Measurements from ENCODE around the gene RASGRP4. TPM values are rescaled to one million over a fixed set of nuclear protein-coding genes. Genes with fewer than 3 reads are reported as not detected.
"Not testable (repeated sequence)": the region's sequence is repeated elsewhere in the genome, so short reads cannot be mapped to it uniquely, and the experiment has no call there.

Gene RASGRP4
- total RNA-seq, 1 donor: 19.3 TPM

GRCh38 chr19:38434549-38435051 is 8.6 kb upstream of the RASGRP4 start:
- H3K27me3 ChIP-seq (ENCODE audit: insufficient read depth, low read length): peaks cover 10% of the 10 kb centered on the region

GRCh38 chr19:38433268-38433733 is 7.3 kb upstream of the RASGRP4 start, which contains the start of gene RYR1:
Gene RYR1 (plus strand): TSS chr19:38433691. CDS start chr19:38433830, 139 bp downstream.
- Histone ChIP-seq H3K27me3 (ENCODE audit: insufficient read depth, low read length) (peaks cover 10% of the 10 kb centered on the region), H3K9me3 (ENCODE audit: low read depth, low read length) (no peaks in the 10 kb centered on the region), H3K4me1 (ENCODE audit: insufficient read depth, low read length) (peaks cover 14% of the 10 kb centered on the region), H3K4me3 (ENCODE audit: low read length) (no peak within 1 kb of the TSS)

More at GRCh38 chr19:38434549-38435051, 8.6 kb upstream of the RASGRP4 start:
- no peak overlapping the region for H3K4me3 ChIP-seq (ENCODE audit: low read length)
- no peaks in the 10 kb centered on the region for H3K9me3 ChIP-seq (ENCODE audit: low read depth, low read length)
- H3K4me1 ChIP-seq (ENCODE audit: insufficient read depth, low read length): peaks cover 14% of the 10 kb centered on the region

- peaks cover 17% of the 10 kb centered on the region for H3K4me1 ChIP-seq (ENCODE audit: insufficient read depth, low read length)
- no peak overlapping the region for H3K4me3 ChIP-seq (ENCODE audit: low read length)
- H3K9me3 ChIP-seq (ENCODE audit: low read depth, low read length): no peaks in the 10 kb centered on the region
- H3K27me3 ChIP-seq (ENCODE audit: insufficient read depth, low read length): peaks cover 10% of the 10 kb centered on the region
Measured at GRCh38 chr19:38430931-38431330, 4.9 kb upstream of the RASGRP4 start.

GRCh38 chr19:38429811-38430156 is 3.8 kb upstream of the RASGRP4 start:
- Histone ChIP-seq H3K9me3 (ENCODE audit: low read depth, low read length) (no peaks in the 10 kb centered on the region), H3K27me3 (ENCODE audit: insufficient read depth, low read length) (peaks cover 10% of the 10 kb centered on the region), H3K4me3 (ENCODE audit: low read length) (no peak overlapping the region), H3K4me1 (ENCODE audit: insufficient read depth, low read length) (peaks cover 24% of the 10 kb centered on the region)

GRCh38 chr19:38429055-38429810 is 3.2 kb upstream of the RASGRP4 start:
- Histone ChIP-seq H3K9me3 (ENCODE audit: low read depth, low read length) (no peaks in the 10 kb centered on the region), H3K27me3 (ENCODE audit: insufficient read depth, low read length) (peaks cover 6% of the 10 kb centered on the region), H3K4me3 (ENCODE audit: low read length) (no peak overlapping the region), H3K4me1 (ENCODE audit: insufficient read depth, low read length) (peaks cover 24% of the 10 kb centered on the region)

GRCh38 chr19:38427035-38427677 is 1.1 kb upstream of the RASGRP4 start:
- not testable (repeated sequence) for H3K27me3 ChIP-seq (ENCODE audit: insufficient read depth, low read length); H3K4me3 ChIP-seq (ENCODE audit: low read length); H3K9me3 ChIP-seq (ENCODE audit: low read depth, low read length)
- H3K4me1 ChIP-seq (ENCODE audit: insufficient read depth, low read length): peaks cover 26% of the 10 kb centered on the region

- Histone ChIP-seq H3K4me3 (ENCODE audit: low read length) (peak overlapping the region; percentile 67), H3K4me1 (ENCODE audit: insufficient read depth, low read length) (peaks cover 26% of the 10 kb centered on the region)
Measured at GRCh38 chr19:38425222-38425809, 703 bp downstream of the RASGRP4 start.

GRCh38 chr19:38424272-38424671 is 1.7 kb downstream of the RASGRP4 start:
- Histone ChIP-seq H3K4me1 (ENCODE audit: insufficient read depth, low read length) (peaks cover 26% of the 10 kb centered on the region), H3K27me3 (ENCODE audit: insufficient read depth, low read length) (no peaks in the 10 kb centered on the region), H3K4me3 (ENCODE audit: low read length) (no peak overlapping the region), H3K9me3 (ENCODE audit: low read depth, low read length) (no peaks in the 10 kb centered on the region)

More at GRCh38 chr19:38425222-38425809, 703 bp downstream of the RASGRP4 start:
- no peaks in the 10 kb centered on the region for H3K27me3 ChIP-seq (ENCODE audit: insufficient read depth, low read length)
- H3K9me3 ChIP-seq (ENCODE audit: low read depth, low read length): no peaks in the 10 kb centered on the region

GRCh38 chr19:38422438-38422837 is 3.6 kb downstream of the RASGRP4 start:
- Histone ChIP-seq H3K9me3 (ENCODE audit: low read depth, low read length) (no peaks in the 10 kb centered on the region), H3K4me3 (ENCODE audit: low read length) (no peak overlapping the region), H3K4me1 (ENCODE audit: insufficient read depth, low read length) (peaks cover 40% of the 10 kb centered on the region), H3K27me3 (ENCODE audit: insufficient read depth, low read length) (no peaks in the 10 kb centered on the region)

GRCh38 chr19:38421856-38422255 is 4.2 kb downstream of the RASGRP4 start:
- Histone ChIP-seq H3K4me1 (ENCODE audit: insufficient read depth, low read length) (peaks cover 46% of the 10 kb centered on the region), H3K27me3 (ENCODE audit: insufficient read depth, low read length) (no peaks in the 10 kb centered on the region), H3K9me3 (ENCODE audit: low read depth, low read length) (no peaks in the 10 kb centered on the region), H3K4me3 (ENCODE audit: low read length) (no peak overlapping the region)

- H3K9me3 ChIP-seq (ENCODE audit: low read depth, low read length): no peaks in the 10 kb centered on the region
- peaks cover 42% of the 10 kb centered on the region for H3K4me1 ChIP-seq (ENCODE audit: insufficient read depth, low read length)
- no peaks in the 10 kb centered on the region for H3K27me3 ChIP-seq (ENCODE audit: insufficient read depth, low read length)
- no peak overlapping the region for H3K4me3 ChIP-seq (ENCODE audit: low read length)
Measured at GRCh38 chr19:38420935-38421334, 5.1 kb downstream of the RASGRP4 start.

GRCh38 chr19:38417544-38418506 is 8.2 kb downstream of the RASGRP4 start:
- peak overlapping the region; percentile 33 for H3K4me3 ChIP-seq (ENCODE audit: low read length)
- peaks cover 19% of the 10 kb centered on the region for H3K4me1 ChIP-seq (ENCODE audit: insufficient read depth, low read length)
- no peaks in the 10 kb centered on the region for H3K27me3 ChIP-seq (ENCODE audit: insufficient read depth, low read length)
- no peaks in the 10 kb centered on the region for H3K9me3 ChIP-seq (ENCODE audit: low read depth, low read length)

GRCh38 chr19:38417146-38417543 is 8.9 kb downstream of the RASGRP4 start:
- Histone ChIP-seq H3K27me3 (ENCODE audit: insufficient read depth, low read length) (no peaks in the 10 kb centered on the region), H3K4me1 (ENCODE audit: insufficient read depth, low read length) (peaks cover 19% of the 10 kb centered on the region), H3K9me3 (ENCODE audit: low read depth, low read length) (no peaks in the 10 kb centered on the region), H3K4me3 (ENCODE audit: low read length) (no peak overlapping the region)

GRCh38 chr19:38413416-38413815 is 12.6 kb downstream of the RASGRP4 start:
- Histone ChIP-seq H3K9me3 (ENCODE audit: low read depth, low read length) (no peaks in the 10 kb centered on the region), H3K4me3 (ENCODE audit: low read length) (no peak overlapping the region), H3K4me1 (ENCODE audit: insufficient read depth, low read length) (peaks cover 19% of the 10 kb centered on the region), H3K27me3 (ENCODE audit: insufficient read depth, low read length) (no peaks in the 10 kb centered on the region)
